Activated naive CD4-positive, alpha-beta T cell treated with anti-CD3 and anti-CD28 coated beads, Interleukin-2, amount 10 ng/mL, durations not matched to agents 7 days and 5 days (primary cell): ENCODE measurements around the gene IL1R2.

Experiments
- CTCF ChIA-PET: fragments of 350-600 bp; sonication (Branson Sonifier 250); formaldehyde crosslinking; loops from one replicate; lab custom pipeline; 2021; ENCODE audit warnings: antibody characterized with exemption; lab: Charles Lee
- DNase-seq: peaks from one replicate; pipeline ENCODE4 v3.0.0-alpha.2; 2020
- H3K27ac Mint-ChIP-seq: one replicate; pipeline ENCODE4 v1.8.0; 2021; ENCODE audit warnings: mild to moderate bottlenecking, moderate library complexity, mixed read lengths
- H3K27me3 Mint-ChIP-seq: one replicate; pipeline ENCODE4 v1.8.0; 2021; ENCODE audit warnings: mild to moderate bottlenecking, mixed read lengths
- H3K36me3 Mint-ChIP-seq: one replicate; pipeline ENCODE4 v1.8.0; 2021; ENCODE audit warnings: mixed read lengths
- H3K4me1 Mint-ChIP-seq: one replicate; pipeline ENCODE4 v1.8.0; 2021; ENCODE audit warnings: mixed read lengths
- H3K4me3 Mint-ChIP-seq: one replicate; pipeline ENCODE4 v1.8.0; 2021; ENCODE audit warnings: mild to moderate bottlenecking, moderate library complexity, mixed read lengths
- H3K9me3 Mint-ChIP-seq: one replicate; pipeline ENCODE4 v1.8.0; 2021; ENCODE audit warnings: mixed read lengths

The IL1R2 gene

DNA sequence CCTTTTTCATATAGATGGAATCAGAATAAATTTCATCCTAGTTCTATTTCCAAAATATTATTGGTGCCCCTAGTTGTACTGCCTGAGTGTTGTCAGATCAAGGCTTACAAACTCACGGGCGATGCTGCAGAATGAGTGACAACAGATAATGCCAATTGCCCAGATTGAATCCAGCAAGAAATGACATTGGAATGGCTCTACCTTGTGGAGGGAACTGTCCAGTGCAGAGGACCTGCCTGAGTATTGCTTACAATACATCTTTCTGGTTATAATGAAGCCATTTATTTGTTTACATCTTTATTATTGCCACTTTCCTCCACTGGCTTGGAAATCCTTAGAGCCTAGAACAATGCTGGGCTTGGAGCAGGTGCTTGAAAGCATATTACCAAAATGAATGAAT lies 7.8 kb upstream of the IL1R2 start:
- CTCF ChIA-PET: interaction anchor here (1.3 kb wide), 1 partner anchor 100 kb away, joined by 4 read pairs; no protein-coding TSS in a partner anchor
- no peak for DNase-seq
- H3K4me1 Mint-ChIP-seq: peaks cover 35% of the 10 kb centered on the region

DNA sequence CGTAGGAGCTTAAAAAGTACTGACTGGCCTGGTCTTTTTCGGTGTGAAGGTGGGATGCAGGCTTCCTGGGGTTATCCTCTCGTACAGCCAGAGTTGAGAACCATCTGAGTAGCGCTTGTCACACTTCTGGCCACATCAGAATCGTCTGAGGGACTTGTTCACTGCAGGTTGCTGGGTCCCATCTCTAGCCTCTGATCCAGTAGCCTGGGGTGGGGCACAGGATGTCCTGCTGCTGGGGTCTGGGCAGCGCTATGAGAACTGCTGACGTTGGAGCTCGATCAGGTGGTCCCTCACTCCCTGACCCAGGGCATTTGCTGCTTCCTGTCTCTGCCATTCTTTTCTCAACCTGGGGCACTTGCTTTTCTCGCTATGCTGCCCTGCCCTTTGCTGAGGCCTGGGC lies 7.1 kb upstream of the IL1R2 start:
- H3K27ac Mint-ChIP-seq: no peak overlapping the region
- CTCF ChIA-PET: interaction anchor here (1.3 kb wide), 1 partner anchor 101 kb away, joined by 4 read pairs; no protein-coding TSS in a partner anchor
- no peak overlapping the region for H3K4me3 Mint-ChIP-seq
- peaks cover 38% of the 10 kb centered on the region for H3K4me1 Mint-ChIP-seq
- H3K27me3 Mint-ChIP-seq: peaks cover 13% of the 10 kb centered on the region
- DNase-seq: no peak
- no peaks in the 10 kb centered on the region for H3K36me3 Mint-ChIP-seq
- H3K9me3 Mint-ChIP-seq: no peaks in the 10 kb centered on the region

More for the DNA sequence above, 7.8 kb upstream of the IL1R2 start:
- Mint-ChIP-seq H3K4me3 (no peak overlapping the region), H3K27ac (no peak overlapping the region), H3K36me3 (no peaks in the 10 kb centered on the region), H3K9me3 (no peaks in the 10 kb centered on the region), H3K27me3 (peaks cover 13% of the 10 kb centered on the region)

- Mint-ChIP-seq H3K4me3 (no peak overlapping the region), H3K9me3 (no peaks in the 10 kb centered on the region), H3K27me3 (peaks cover 19% of the 10 kb centered on the region), H3K4me1 (peaks cover 39% of the 10 kb centered on the region), H3K36me3 (no peaks in the 10 kb centered on the region), H3K27ac (no peak overlapping the region)
- no peak for DNase-seq
- CTCF ChIA-PET: interaction anchor here (1.3 kb wide), 1 partner anchor 102 kb away, joined by 4 read pairs; no protein-coding TSS in a partner anchor
Observed at GRCh38 chr2:101985101-101985792, 6.5 kb upstream of the IL1R2 start.

DNA sequence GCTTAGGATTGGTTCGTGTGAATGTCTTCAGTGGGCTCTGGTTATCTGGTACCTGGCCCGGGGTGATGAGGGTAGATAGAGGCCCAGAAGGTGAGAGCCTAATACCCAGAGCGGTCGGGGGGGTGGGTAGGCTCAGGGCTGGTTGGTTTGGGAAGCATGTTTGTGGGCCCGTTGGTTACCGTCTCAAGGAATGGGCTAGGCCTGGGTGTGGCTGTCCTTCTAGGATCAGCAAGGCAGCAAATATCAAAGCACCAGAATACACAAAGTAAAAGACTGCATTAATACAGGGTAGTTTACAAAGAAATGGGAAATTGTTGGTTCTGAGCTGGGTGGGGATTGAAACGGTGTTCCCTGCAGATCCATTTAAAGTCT lies 6.0 kb upstream of the IL1R2 start:
- H3K27me3 Mint-ChIP-seq: peaks cover 20% of the 10 kb centered on the region
- H3K4me1 Mint-ChIP-seq: peaks cover 39% of the 10 kb centered on the region
- H3K27ac Mint-ChIP-seq: peak overlapping the region; percentile 29
- CTCF ChIA-PET: no interaction called here
- DNase-seq: no peak
- H3K4me3 Mint-ChIP-seq: no peak overlapping the region
- no peaks in the 10 kb centered on the region for H3K36me3 Mint-ChIP-seq
- H3K9me3 Mint-ChIP-seq: no peaks in the 10 kb centered on the region

GRCh38 chr2:101986376-101986775 lies 5.4 kb upstream of the IL1R2 start:
- H3K9me3 Mint-ChIP-seq: no peaks in the 10 kb centered on the region

GRCh38 chr2:101986804-101987740 lies 4.7 kb upstream of the IL1R2 start:
- DNase-seq: peak; percentile 44
- CTCF ChIA-PET: interaction anchor here (1.2 kb wide), 1 partner anchor 33 kb away, joined by 3 read pairs; no protein-coding TSS in a partner anchor
- H3K9me3 Mint-ChIP-seq: no peaks in the 10 kb centered on the region
- H3K27me3 Mint-ChIP-seq: peaks cover 30% of the 10 kb centered on the region
- H3K4me1 Mint-ChIP-seq: peaks cover 39% of the 10 kb centered on the region
- peak overlapping the region; percentile 13 for H3K4me3 Mint-ChIP-seq
- peak overlapping the region; percentile 85 for H3K27ac Mint-ChIP-seq
- no peaks in the 10 kb centered on the region for H3K36me3 Mint-ChIP-seq

More at GRCh38 chr2:101986376-101986775, 5.4 kb upstream of the IL1R2 start:
- CTCF ChIA-PET: no interaction called here
- Mint-ChIP-seq H3K4me3 (peak overlapping the region; percentile 2), H3K27ac (peak overlapping the region; percentile 34), H3K4me1 (peaks cover 39% of the 10 kb centered on the region), H3K27me3 (peaks cover 25% of the 10 kb centered on the region), H3K36me3 (no peaks in the 10 kb centered on the region)
- DNase-seq: no peak

DNA sequence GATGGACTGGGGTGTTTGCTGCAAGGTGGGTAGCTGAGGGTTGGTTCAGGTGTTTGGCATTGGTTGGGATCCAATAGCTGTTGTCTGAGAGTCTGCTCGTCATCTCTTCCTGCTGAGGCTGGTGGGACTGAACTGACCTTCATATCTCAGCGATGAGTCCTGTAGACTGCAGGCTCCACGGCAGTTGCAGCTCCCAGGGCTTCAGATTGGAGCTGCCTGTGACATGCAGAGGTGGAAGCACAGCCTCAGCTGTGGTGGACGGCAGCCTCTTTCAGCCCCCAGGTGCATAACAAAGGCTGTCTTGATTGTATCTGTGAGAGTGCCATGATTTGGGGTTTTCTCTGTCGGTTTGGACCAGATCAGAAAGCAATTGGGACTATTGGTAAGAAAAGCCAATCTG lies 3.9 kb upstream of the IL1R2 start:
- DNase-seq: no peak
- peaks cover 39% of the 10 kb centered on the region for H3K4me1 Mint-ChIP-seq
- H3K27ac Mint-ChIP-seq: peak overlapping the region; percentile 85
- CTCF ChIA-PET: interaction anchor here (1.2 kb wide), 1 partner anchor 32 kb away, joined by 3 read pairs; no protein-coding TSS in a partner anchor
- no peaks in the 10 kb centered on the region for H3K9me3 Mint-ChIP-seq
- H3K4me3 Mint-ChIP-seq: no peak overlapping the region
- no peaks in the 10 kb centered on the region for H3K36me3 Mint-ChIP-seq
- H3K27me3 Mint-ChIP-seq: peaks cover 37% of the 10 kb centered on the region

DNA sequence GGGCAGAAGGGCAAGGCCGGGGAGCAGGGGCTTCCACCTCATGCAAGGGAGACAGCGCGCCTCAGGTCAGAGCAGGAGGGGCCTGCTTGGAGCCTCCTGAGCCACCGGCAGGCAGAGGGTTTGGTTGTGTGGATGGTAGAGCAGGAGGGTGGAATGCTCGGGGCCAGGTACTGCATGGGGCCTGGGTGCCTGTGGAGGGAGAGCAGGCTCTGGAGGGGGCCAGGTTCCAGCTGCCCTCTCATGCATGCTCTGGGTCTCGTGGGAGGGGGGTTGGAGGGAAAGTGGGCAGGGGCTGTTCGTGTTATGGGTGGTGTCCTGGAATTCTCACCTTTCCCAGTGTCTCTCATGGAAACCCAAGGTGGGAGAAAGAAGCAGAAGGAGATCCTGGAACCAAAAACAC lies 3.2 kb upstream of the IL1R2 start:
- H3K9me3 Mint-ChIP-seq: no peaks in the 10 kb centered on the region
- H3K4me1 Mint-ChIP-seq: peaks cover 39% of the 10 kb centered on the region
- no peaks in the 10 kb centered on the region for H3K36me3 Mint-ChIP-seq

DNA sequence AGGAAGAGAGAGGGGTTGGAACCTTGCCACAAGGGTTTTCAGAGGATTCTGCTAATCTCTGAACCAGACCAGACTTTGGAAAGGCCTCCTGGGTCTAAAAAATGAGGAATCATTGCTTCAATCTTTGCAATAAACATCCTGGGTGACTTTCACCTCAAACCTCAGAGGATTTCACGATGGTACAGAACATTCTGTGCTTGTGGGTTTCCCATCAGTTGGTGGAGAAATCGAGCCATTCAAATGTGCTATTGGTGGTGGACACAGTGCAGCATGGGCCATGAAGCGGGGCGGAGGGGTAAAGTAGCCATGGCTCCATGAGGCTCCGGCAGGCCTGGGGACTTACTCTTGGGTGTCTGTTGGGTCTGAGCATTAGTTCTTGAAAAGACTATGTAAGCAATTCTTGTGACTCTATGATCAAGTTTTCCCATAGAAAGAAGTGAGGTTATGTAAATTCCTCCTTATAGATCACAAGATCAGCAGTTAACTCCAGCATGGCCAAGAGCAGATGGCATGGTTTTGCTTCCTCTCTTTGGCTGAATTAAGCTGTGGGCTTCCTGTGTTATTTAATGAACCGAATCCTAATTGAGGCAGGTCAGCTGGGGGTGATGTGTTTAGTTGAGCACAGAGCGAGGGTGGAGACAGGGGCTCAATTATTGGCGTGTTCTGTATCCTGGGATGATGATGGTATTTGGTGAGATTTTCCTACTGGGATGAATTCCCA lies 1.9 kb upstream of the IL1R2 start:
- Mint-ChIP-seq H3K36me3 (no peaks in the 10 kb centered on the region), H3K4me3 (no peak overlapping the region), H3K4me1 (peaks cover 39% of the 10 kb centered on the region), H3K27ac (no peak overlapping the region), H3K9me3 (no peaks in the 10 kb centered on the region), H3K27me3 (peaks cover 48% of the 10 kb centered on the region)
- no peak for DNase-seq
- CTCF ChIA-PET: no interaction called here

More for the DNA sequence above, 3.2 kb upstream of the IL1R2 start:
- CTCF ChIA-PET: no interaction called here
- Mint-ChIP-seq H3K4me3 (no peak overlapping the region), H3K27ac (no peak overlapping the region), H3K27me3 (peaks cover 44% of the 10 kb centered on the region)
- DNase-seq: no peak

- CTCF ChIA-PET: interaction anchor here (1.2 kb wide), 1 partner anchor 12 kb away, joined by 8 read pairs; no protein-coding TSS in a partner anchor
- Mint-ChIP-seq H3K9me3 (no peaks in the 10 kb centered on the region), H3K4me3 (no peak overlapping the region), H3K4me1 (peaks cover 5% of the 10 kb centered on the region), H3K36me3 (no peaks in the 10 kb centered on the region), H3K27ac (no peak overlapping the region), H3K27me3 (peaks cover 36% of the 10 kb centered on the region)
- no peak for DNase-seq
Observed at GRCh38 chr2:101993772-101994171, 2.0 kb downstream of the IL1R2 start.

DNA sequence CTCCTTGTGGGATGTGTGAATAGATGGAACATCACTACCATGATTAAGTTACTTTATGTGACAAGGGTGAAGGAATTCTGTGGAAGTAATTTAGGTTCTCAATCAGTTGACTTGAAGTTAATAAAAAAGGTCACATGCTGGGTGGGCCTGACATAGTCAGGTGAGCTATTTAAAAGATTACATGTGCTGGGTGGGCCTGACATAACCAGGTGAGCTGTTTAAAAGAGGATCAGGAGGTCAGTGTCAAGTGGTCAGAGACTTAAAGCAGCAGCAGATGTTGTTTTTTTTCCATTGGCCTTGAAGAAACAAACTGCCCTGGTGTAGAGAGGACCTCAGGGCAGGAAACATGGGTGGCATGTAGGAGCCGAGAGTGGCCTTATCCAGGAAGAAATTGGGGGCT lies 3.3 kb downstream of the IL1R2 start:
- peaks cover 31% of the 10 kb centered on the region for H3K27me3 Mint-ChIP-seq
- no peak overlapping the region for H3K4me3 Mint-ChIP-seq
- CTCF ChIA-PET: interaction anchor here (0.8 kb wide), 1 partner anchor 12 kb away, joined by 3 read pairs; no protein-coding TSS in a partner anchor
- no peak overlapping the region for H3K27ac Mint-ChIP-seq
- DNase-seq: no peak
- no peaks in the 10 kb centered on the region for H3K9me3 Mint-ChIP-seq
- H3K4me1 Mint-ChIP-seq: peaks cover 3% of the 10 kb centered on the region
- no peaks in the 10 kb centered on the region for H3K36me3 Mint-ChIP-seq

- Mint-ChIP-seq H3K27me3 (peaks cover 29% of the 10 kb centered on the region), H3K27ac (no peak overlapping the region), H3K9me3 (no peaks in the 10 kb centered on the region), H3K4me3 (no peak overlapping the region), H3K4me1 (peaks cover 6% of the 10 kb centered on the region), H3K36me3 (no peaks in the 10 kb centered on the region)
- DNase-seq: no peak
- CTCF ChIA-PET: no interaction called here
Observed at GRCh38 chr2:101995804-101996203, 4.0 kb downstream of the IL1R2 start.

DNA sequence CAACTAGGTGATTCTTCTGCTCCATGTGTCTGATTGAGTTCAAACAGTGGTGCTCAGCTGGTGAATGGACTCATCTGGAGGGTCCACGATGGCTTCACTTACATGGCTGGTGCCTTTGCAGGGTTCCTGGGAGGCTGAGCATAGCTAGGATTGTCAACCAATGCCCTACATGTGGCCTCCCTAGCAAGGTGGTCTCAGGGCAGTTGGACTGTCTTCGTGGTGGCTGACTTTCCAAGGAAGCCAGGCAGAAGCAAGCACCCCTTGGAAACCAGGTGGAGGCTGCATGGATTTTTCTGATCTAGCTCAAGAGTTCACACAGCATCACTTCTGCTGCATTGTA lies 6.8 kb downstream of the IL1R2 start:
- Mint-ChIP-seq H3K27me3 (peaks cover 5% of the 10 kb centered on the region), H3K36me3 (no peaks in the 10 kb centered on the region), H3K27ac (no peak overlapping the region), H3K4me3 (no peak overlapping the region), H3K4me1 (peaks cover 12% of the 10 kb centered on the region), H3K9me3 (no peaks in the 10 kb centered on the region)
- no peak for DNase-seq
- CTCF ChIA-PET: interaction anchor here (0.6 to 0.9 kb wide), 2 partner anchors 166 to 1025 kb away, joined by 3 to 4 read pairs; no protein-coding TSS in a partner anchor
